OCI-LY7 (cell line): ENCODE measurements around the gene ARL15. TPM values are rescaled to one million over a fixed set of nuclear protein-coding genes. Genes with fewer than 3 reads are reported as not detected.

Experiments used
- BruUV-seq: library from RNA; stranded (reverse); fragments of 400-500 nt; replicated peaks from 2 replicates; lab custom pipeline; 2021; lab: Mats Ljungman, UMichigan
- CTCF ChIA-PET: fragments of 300-600 bp; sonication (Branson Sonifier 250); formaldehyde crosslinking; loops from one replicate; lab custom pipeline; 2022; ENCODE audit warnings: antibody characterized with exemption; ENCODE audit not compliant: unreplicated experiment; lab: Charles Lee
- POLR2A ChIA-PET: fragments of 300-600 bp; sonication (Branson Sonifier 250); formaldehyde crosslinking; loops from one replicate; lab custom pipeline; 2022; ENCODE audit warnings: antibody characterized with exemption; lab: Charles Lee
- DNase-seq: peaks from one replicate; pipeline ENCODE4 v3.0.0-alpha.2; 2015; ENCODE audit warnings: low spot score
- H2AFZ ChIP-seq: fragments of 200-600 bp; sonication (generic), shearing (Covaris generic); 2 replicates; pipeline ENCODE4 v1.6.1; 2014; ENCODE audit warnings: mild to moderate bottlenecking, antibody characterized with exemption, low read length, moderate library complexity
- H3K27ac ChIP-seq: fragments of 200-600 bp; sonication (generic); 2 replicates; pipeline ENCODE4 v1.5.1; 2014; ENCODE audit warnings: mixed run types, low read depth, mild to moderate bottlenecking, moderate library complexity, low read length, inconsistent platforms; ENCODE audit not compliant: poor library complexity, severe bottlenecking
- H3K36me3 ChIP-seq: fragments of 200-600 bp; sonication (generic); 2 replicates; pipeline ENCODE4 v1.6.1; 2014; ENCODE audit warnings: mild to moderate bottlenecking, antibody characterized with exemption, low read length, moderate library complexity, mixed read lengths; ENCODE audit not compliant: insufficient read depth
- H3K4me1 ChIP-seq: fragments of 200-600 bp; sonication (generic); 2 replicates; pipeline ENCODE4 v1.5.1; 2014; ENCODE audit warnings: mild to moderate bottlenecking, low read length; ENCODE audit not compliant: insufficient read depth, poor library complexity, severe bottlenecking
- H3K4me2 ChIP-seq: fragments of 200-600 bp; sonication (generic); 2 replicates; pipeline ENCODE4 v1.6.1; 2014; ENCODE audit warnings: mild to moderate bottlenecking, low read length
- H3K4me3 ChIP-seq: fragments of 200-600 bp; sonication (generic); 2 replicates; pipeline ENCODE4 v1.5.1; 2014; ENCODE audit warnings: mild to moderate bottlenecking, low read depth, low read length; ENCODE audit not compliant: poor library complexity, severe bottlenecking
- H3K79me2 ChIP-seq: fragments of 200-600 bp; sonication (generic); 2 replicates; pipeline ENCODE4 v1.6.1; 2016; ENCODE audit warnings: low read depth, mild to moderate bottlenecking, low read length, moderate library complexity, mixed read lengths; ENCODE audit not compliant: insufficient read depth
- H3K9me2 ChIP-seq: fragments of 200-600 bp; sonication (generic); 2 replicates; pipeline ENCODE4 v1.6.1; 2016; ENCODE audit warnings: mild to moderate bottlenecking, low read length, mixed read lengths; ENCODE audit not compliant: insufficient read depth
- H3K9me3 ChIP-seq: fragments of 200-600 bp; sonication (generic); 2 replicates; pipeline ENCODE4 v1.6.1; 2014; ENCODE audit warnings: mild to moderate bottlenecking, mixed run types, low read length, mixed read lengths
- H4K20me1 ChIP-seq: fragments of 200-600 bp; sonication (generic); 2 replicates; pipeline ENCODE4 v1.6.1; 2014; ENCODE audit warnings: mild to moderate bottlenecking, antibody characterized with exemption, low read length, moderate library complexity, mixed read lengths; ENCODE audit not compliant: insufficient read depth
- EZH2phosphoT487 ChIP-seq: fragments of 200-600 bp; sonication (generic); IDR thresholded peaks from 2 replicates; pipeline ENCODE4 v1.6.1; 2018; ENCODE audit warnings: low read depth, borderline replicate concordance, mild to moderate bottlenecking, mixed run types, antibody characterized with exemption, low read length, moderate library complexity, mixed read lengths
- intact Hi-C: fragments of 100-400 bp; cut with micrococcal nuclease; formaldehyde crosslinking; loops from one replicate; pipeline ENCODE4 v1.10.0; 2022; ENCODE audit not compliant: unreplicated experiment
- total RNA-seq, 2 experiments: library from RNA; depleted of rRNA in 1 of 2; stranded (reverse); fragments of >200 nt in 1 of 2; shearing (Covaris generic) in 1 of 2; gene quantifications; 2 replicates each; pipeline ENCODE4 v1.2.3, GENCODE V29; 2014 to 2022
- TF ChIP-seq, protein P1 (sequence below): fragments of 200-600 bp; sonication (generic); conservative IDR thresholded peaks from 2 replicates; pipeline ENCODE4 v1.5.1; 2014; ENCODE audit warnings: mild to moderate bottlenecking, antibody characterized with exemption, low read length, moderate library complexity, mixed read lengths

ARL15 gene
- total RNA-seq, 2 experiments from 2014 or later = 18.8 to 24.4 TPM

DNA sequence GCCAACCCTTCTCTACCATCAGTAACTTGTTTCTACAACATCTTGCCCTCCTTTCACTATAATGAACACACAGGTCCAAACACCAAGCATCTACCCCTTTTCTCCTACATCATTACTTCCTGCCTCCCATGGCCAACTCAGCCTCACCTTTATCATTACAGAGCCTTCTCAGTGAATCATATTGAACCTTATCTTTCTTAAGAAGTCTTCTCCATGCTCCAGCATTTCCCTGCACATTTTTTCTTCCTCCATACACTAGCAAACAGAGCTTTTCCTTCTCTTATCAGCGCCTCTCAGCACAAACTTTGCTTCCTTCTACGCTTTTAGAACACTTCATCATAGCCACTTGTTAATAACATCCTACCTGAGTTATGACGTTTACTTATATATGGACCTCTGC lies 148.2 kb downstream of the ARL15 start:
- no TSS peak for BruUV-seq
- no peak for DNase-seq
- Histone ChIP-seq H3K36me3 (peaks cover 8% of the 10 kb centered on the region; the same call in 1 of the 2 replicates), H4K20me1 (no peaks in the 10 kb centered on the region), H3K4me2 (no peak overlapping the region), H3K27ac (no peak overlapping the region), H3K79me2 (no peaks in the 10 kb centered on the region), H3K4me1 (no peaks in the 10 kb centered on the region), H2AFZ (no peak overlapping the region), H3K9me3 (no peaks in the 10 kb centered on the region), H3K9me2 (no peaks in the 10 kb centered on the region), H3K4me3 (no peak overlapping the region)
- ChIA-PET CTCF (no interaction called here), POLR2A (interaction anchor here (0.9 kb wide), 1 partner anchor 10 kb away, joined by 4 read pairs; no protein-coding TSS in a partner anchor)
- no peak for TF ChIP-seq EZH2phosphoT487
- intact Hi-C loops = no loop called here

DNA sequence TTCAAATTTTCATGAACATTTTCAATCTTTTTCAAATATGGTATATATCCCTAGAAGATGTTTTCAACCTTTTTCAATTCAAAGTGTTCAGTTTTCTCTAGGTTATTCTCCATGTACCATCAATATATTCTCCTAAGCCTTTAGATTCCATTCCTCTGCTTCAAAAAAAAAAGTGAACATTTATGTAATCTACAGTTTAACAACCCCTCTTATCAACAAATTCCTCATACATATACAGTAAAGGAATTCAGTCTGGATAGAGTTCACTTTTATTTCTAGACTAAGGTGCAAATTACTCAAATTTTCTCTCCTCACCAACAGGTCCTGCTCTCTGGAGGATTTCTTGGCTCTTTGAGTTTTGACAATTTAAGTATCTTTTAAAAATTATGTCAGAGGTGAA lies 150.0 kb downstream of the ARL15 start:
- CTCF ChIA-PET = no interaction called here
- Histone ChIP-seq H3K4me3 (no peak overlapping the region), H3K9me3 (no peaks in the 10 kb centered on the region), H2AFZ (no peak overlapping the region), H3K4me2 (no peak overlapping the region), H3K4me1 (no peaks in the 10 kb centered on the region), H3K9me2 (no peaks in the 10 kb centered on the region), H3K79me2 (no peaks in the 10 kb centered on the region), H3K27ac (no peak overlapping the region), H4K20me1 (no peaks in the 10 kb centered on the region), H3K36me3 (no peaks in the 10 kb centered on the region)
- POLR2A ChIA-PET = no interaction called here
- no TSS peak for BruUV-seq
- intact Hi-C loops = no loop called here
- DNase-seq = no peak
- TF ChIP-seq, protein P1, sequence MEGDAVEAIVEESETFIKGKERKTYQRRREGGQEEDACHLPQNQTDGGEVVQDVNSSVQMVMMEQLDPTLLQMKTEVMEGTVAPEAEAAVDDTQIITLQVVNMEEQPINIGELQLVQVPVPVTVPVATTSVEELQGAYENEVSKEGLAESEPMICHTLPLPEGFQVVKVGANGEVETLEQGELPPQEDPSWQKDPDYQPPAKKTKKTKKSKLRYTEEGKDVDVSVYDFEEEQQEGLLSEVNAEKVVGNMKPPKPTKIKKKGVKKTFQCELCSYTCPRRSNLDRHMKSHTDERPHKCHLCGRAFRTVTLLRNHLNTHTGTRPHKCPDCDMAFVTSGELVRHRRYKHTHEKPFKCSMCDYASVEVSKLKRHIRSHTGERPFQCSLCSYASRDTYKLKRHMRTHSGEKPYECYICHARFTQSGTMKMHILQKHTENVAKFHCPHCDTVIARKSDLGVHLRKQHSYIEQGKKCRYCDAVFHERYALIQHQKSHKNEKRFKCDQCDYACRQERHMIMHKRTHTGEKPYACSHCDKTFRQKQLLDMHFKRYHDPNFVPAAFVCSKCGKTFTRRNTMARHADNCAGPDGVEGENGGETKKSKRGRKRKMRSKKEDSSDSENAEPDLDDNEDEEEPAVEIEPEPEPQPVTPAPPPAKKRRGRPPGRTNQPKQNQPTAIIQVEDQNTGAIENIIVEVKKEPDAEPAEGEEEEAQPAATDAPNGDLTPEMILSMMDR = no peak
- TF ChIP-seq EZH2phosphoT487 = no peak

DNA sequence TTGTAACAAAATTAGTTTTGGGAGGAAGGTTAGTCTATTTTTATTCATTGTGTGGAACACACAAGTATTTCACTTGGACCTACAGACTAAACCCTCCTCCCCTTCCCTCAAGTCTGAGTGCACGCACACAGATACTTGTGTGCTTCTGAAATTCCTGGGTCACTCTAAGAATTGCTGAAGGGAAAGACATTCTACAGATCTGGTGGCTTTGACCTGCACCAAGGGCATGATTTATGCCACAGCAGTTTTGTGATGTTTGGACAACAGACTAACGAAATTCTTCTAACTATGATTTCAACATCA lies 150.5 kb downstream of the ARL15 start:
- Histone ChIP-seq H2AFZ (no peak overlapping the region), H3K4me2 (no peak overlapping the region), H3K27ac (no peak overlapping the region), H3K9me3 (no peaks in the 10 kb centered on the region), H3K9me2 (no peaks in the 10 kb centered on the region), H4K20me1 (no peaks in the 10 kb centered on the region), H3K36me3 (no peaks in the 10 kb centered on the region), H3K4me3 (no peak overlapping the region), H3K4me1 (no peaks in the 10 kb centered on the region), H3K79me2 (no peaks in the 10 kb centered on the region)
- ChIA-PET CTCF (no interaction called here), POLR2A (interaction anchor here (1.8 kb wide), 1 partner anchor 9 kb away, joined by 6 read pairs; no protein-coding TSS in a partner anchor)
- DNase-seq = no peak
- no TSS peak for BruUV-seq
- intact Hi-C loops = no loop called here
- no peak for TF ChIP-seq EZH2phosphoT487
- TF ChIP-seq, protein P1 = no peak
